Right ventricle myocardium superior (tissue), 1 donor: ENCODE data around the gene GCDH. TPM values are rescaled to one million over a fixed set of nuclear protein-coding genes. Genes with fewer than 3 reads are reported as not detected.

Experiments
- ATAC-seq: fragments of 200-7000 bp; cut with Tn5 transposase; one replicate; pipeline ENCODE4 v1.9.1; 2020; ENCODE audit warnings: mild to moderate bottlenecking; ENCODE audit not compliant: poor library complexity
- DNase-seq: peaks from one replicate; pipeline ENCODE4 v3.0.0-alpha.2; 2020
- intact Hi-C: fragments of 100-400 bp; cut with DNase I; formaldehyde crosslinking; loops from one replicate; pipeline ENCODE4 v1.11.2; 2022
- microRNA-seq: library from miRNA; unstranded; fragments of <30 nt; microRNA quantifications from one replicate; pipeline ENCODE4 v1.2.0, GENCODE V29; 2020
- total RNA-seq: library from RNA; stranded (reverse); fragmentation: NEBNext Ultra II Directional; extraction: Animal tissue kit (Norgen Biotek cat#: 25700); gene quantifications from one replicate; pipeline ENCODE4 v1.2.1, GENCODE V29; 2021
- donor health status: DM: no; HTN: yes; CAD: no; lungs with severe emphysema.

The GCDH gene
- total RNA-seq, 1 donor from 2014 or later, result 39.5 TPM

GRCh38 chr19:12948612-12949362 is 57.8 kb downstream of the GCDH start:
- ATAC-seq, result no peak
- intact Hi-C loops, result no loop called here
- DNase-seq, result no peak

Small RNA genes lying within 50 kb of the gene (microRNA-seq; reads per million reads assigned to microRNA genes)
- gene MIR5695 (not detected), gene MIR6515 (1.6 reads per million), gene MIR6794 (not detected)

Other genes starting within 250 kb of the GCDH start
- 33.2 TPM for gene MAN2B1, start 224.4 kb upstream of the GCDH start, total RNA-seq
- gene WDR83, start 224.4 kb upstream of the GCDH start, total RNA-seq, result 6.5 TPM
- 42.9 TPM for gene DHPS, start 209.3 kb upstream of the GCDH start, total RNA-seq
- not detected for gene GNG14, start 203.2 kb upstream of the GCDH start, total RNA-seq
- 2.0 TPM for gene FBXW9, start 194.5 kb upstream of the GCDH start, total RNA-seq
- gene TNPO2, start 167.2 kb upstream of the GCDH start, total RNA-seq, result 30.9 TPM
- gene TRIR, start 156.5 kb upstream of the GCDH start, total RNA-seq, result 117 TPM
- 60.7 TPM for gene GET3, start 153.7 kb upstream of the GCDH start, total RNA-seq
- not detected for gene BEST2, start 139.4 kb upstream of the GCDH start, total RNA-seq
- gene HOOK2, start 115.6 kb upstream of the GCDH start, total RNA-seq, result 43.6 TPM
- 23.9 TPM for gene JUNB, start 99.7 kb upstream of the GCDH start, total RNA-seq
- 684 TPM for gene PRDX2, start 89.4 kb upstream of the GCDH start, total RNA-seq
- gene THSD8, start 89.1 kb upstream of the GCDH start, total RNA-seq, result 1.6 TPM
- gene RNASEH2A, start 84.6 kb upstream of the GCDH start, total RNA-seq, result 6.3 TPM
- not detected for gene RTBDN, start 56.6 kb upstream of the GCDH start, total RNA-seq
- gene MAST1, start 52.6 kb upstream of the GCDH start, total RNA-seq, result not detected
- gene DNASE2, start 9.7 kb upstream of the GCDH start, total RNA-seq, result 16.9 TPM
- gene KLF1, start 4.0 kb upstream of the GCDH start, total RNA-seq, result not detected
- not detected for gene SYCE2, start 28.1 kb downstream of the GCDH start, total RNA-seq
- 34.6 TPM for gene FARSA, start 42.6 kb downstream of the GCDH start, total RNA-seq
- 378 TPM for gene CALR, start 47.4 kb downstream of the GCDH start, total RNA-seq
- gene RAD23A, start 54.7 kb downstream of the GCDH start, total RNA-seq, result 174 TPM
- 31.1 TPM for gene GADD45GIP1, start 66.1 kb downstream of the GCDH start, total RNA-seq
- gene DAND5, start 78.4 kb downstream of the GCDH start, total RNA-seq, result 9.1 TPM
- gene NFIX, start 104.3 kb downstream of the GCDH start, total RNA-seq, result 160 TPM
- gene LYL1, start 211.7 kb downstream of the GCDH start, total RNA-seq, result 7.2 TPM
- 18.4 TPM for gene TRMT1, start 225.6 kb downstream of the GCDH start, total RNA-seq
- gene NACC1, start 227.1 kb downstream of the GCDH start, total RNA-seq, result 44.6 TPM